ENCODE measurements around the gene PCBP4.

PCBP4 gene

GRCh38 chr3:51984269-51984647 is 17.0 kb upstream of the PCBP4 start:
- no peaks in the 10 kb centered on the region for H3K27me3 ChIP-seq (ENCODE audit: control insufficient read depth in 2 of 2, insufficient read depth in 2 of 2, low read length in 2 of 2)
- no peaks in the 10 kb centered on the region for H3K9me3 ChIP-seq (ENCODE audit: control insufficient read depth in 2 of 2, low read length in 2 of 2)
- peak overlapping the region; percentile 74 to 80 for H3K9ac ChIP-seq (ENCODE audit: low read depth in 1 of 2, low read length in 2 of 2)
- peak overlapping the region; percentile 97 to 100 for H3K27ac ChIP-seq (ENCODE audit: low read depth in 2 of 2, low read length in 2 of 2)
- peak overlapping the region in 1 of 2 donors; percentile 95 for H3K4me3 ChIP-seq (ENCODE audit: low read length in 2 of 2)
- H3K36me3 ChIP-seq (ENCODE audit: control insufficient read depth in 2 of 2, insufficient read depth in 2 of 2, low read length in 2 of 2), result peaks cover 0 to 3% of the 10 kb centered on the region in 2 donors
- H3K4me1 ChIP-seq (ENCODE audit: control insufficient read depth in 2 of 2, insufficient read depth in 2 of 2, low read length in 2 of 2), result peaks cover 44 to 45% of the 10 kb centered on the region in 2 donors

GRCh38 chr3:51983578-51984268 is 16.5 kb upstream of the PCBP4 start:
- Histone ChIP-seq H3K9me3 (ENCODE audit: control insufficient read depth in 2 of 2, low read length in 2 of 2) (no peaks in the 10 kb centered on the region), H3K4me1 (ENCODE audit: control insufficient read depth in 2 of 2, insufficient read depth in 2 of 2, low read length in 2 of 2) (peaks cover 44 to 45% of the 10 kb centered on the region in 2 donors), H3K36me3 (ENCODE audit: control insufficient read depth in 2 of 2, insufficient read depth in 2 of 2, low read length in 2 of 2) (peaks cover 0 to 1% of the 10 kb centered on the region in 2 donors), H3K27ac (ENCODE audit: low read depth in 2 of 2, low read length in 2 of 2) (peak overlapping the region; percentile 97 to 100), H3K9ac (ENCODE audit: low read depth in 1 of 2, low read length in 2 of 2) (peak overlapping the region; percentile 74 to 80), H3K4me3 (ENCODE audit: low read length in 2 of 2) (peak overlapping the region; percentile 64 to 95), H3K27me3 (ENCODE audit: control insufficient read depth in 2 of 2, insufficient read depth in 2 of 2, low read length in 2 of 2) (no peaks in the 10 kb centered on the region)

GRCh38 chr3:51982838-51983577 is 15.8 kb upstream of the PCBP4 start, which contains the start of gene ACY1:
Gene ACY1, plus strand, starts transcription at chr3:51983535. Its CDS starts 530 bp downstream, at chr3:51984065.
- Histone ChIP-seq H3K4me3 (ENCODE audit: low read length in 2 of 2) (peak within 1 kb of the TSS; percentile 64 to 95), H3K9me3 (ENCODE audit: control insufficient read depth in 2 of 2, low read length in 2 of 2) (no peaks in the 10 kb centered on the region), H3K27ac (ENCODE audit: low read depth in 2 of 2, low read length in 2 of 2) (peak within 1 kb of the TSS; percentile 97 to 100), H3K27me3 (ENCODE audit: control insufficient read depth in 2 of 2, insufficient read depth in 2 of 2, low read length in 2 of 2) (no peaks in the 10 kb centered on the region), H3K4me1 (ENCODE audit: control insufficient read depth in 2 of 2, insufficient read depth in 2 of 2, low read length in 2 of 2) (peaks cover 44 to 45% of the 10 kb centered on the region in 2 donors), H3K9ac (ENCODE audit: low read depth in 1 of 2, low read length in 2 of 2) (peak within 1 kb of the TSS; percentile 74 to 80), H3K36me3 (ENCODE audit: control insufficient read depth in 2 of 2, insufficient read depth in 2 of 2, low read length in 2 of 2) (no peaks in the 10 kb centered on the region)

- Histone ChIP-seq H3K27me3 (ENCODE audit: control insufficient read depth in 2 of 2, insufficient read depth in 2 of 2, low read length in 2 of 2) (no peaks in the 10 kb centered on the region), H3K4me1 (ENCODE audit: control insufficient read depth in 2 of 2, insufficient read depth in 2 of 2, low read length in 2 of 2) (peaks cover 44 to 45% of the 10 kb centered on the region in 2 donors), H3K4me3 (ENCODE audit: low read length in 2 of 2) (peak overlapping the region; percentile 64 to 95), H3K36me3 (ENCODE audit: control insufficient read depth in 2 of 2, insufficient read depth in 2 of 2, low read length in 2 of 2) (no peaks in the 10 kb centered on the region), H3K9ac (ENCODE audit: low read depth in 1 of 2, low read length in 2 of 2) (peak overlapping the region; percentile 74 to 80), H3K9me3 (ENCODE audit: control insufficient read depth in 2 of 2, low read length in 2 of 2) (no peaks in the 10 kb centered on the region), H3K27ac (ENCODE audit: low read depth in 2 of 2, low read length in 2 of 2) (peak overlapping the region; percentile 97 to 100)
Observed at GRCh38 chr3:51982352-51982837, 15.1 kb upstream of the PCBP4 start.

GRCh38 chr3:51980253-51980652 is 13.0 kb upstream of the PCBP4 start:
- Histone ChIP-seq H3K9me3 (ENCODE audit: control insufficient read depth in 2 of 2, low read length in 2 of 2) (no peaks in the 10 kb centered on the region), H3K9ac (ENCODE audit: low read depth in 1 of 2, low read length in 2 of 2) (no peak overlapping the region), H3K27ac (ENCODE audit: low read depth in 2 of 2, low read length in 2 of 2) (no peak overlapping the region), H3K4me3 (ENCODE audit: low read length in 2 of 2) (no peak overlapping the region), H3K27me3 (ENCODE audit: control insufficient read depth in 2 of 2, insufficient read depth in 2 of 2, low read length in 2 of 2) (no peaks in the 10 kb centered on the region), H3K36me3 (ENCODE audit: control insufficient read depth in 2 of 2, insufficient read depth in 2 of 2, low read length in 2 of 2) (no peaks in the 10 kb centered on the region), H3K4me1 (ENCODE audit: control insufficient read depth in 2 of 2, insufficient read depth in 2 of 2, low read length in 2 of 2) (peaks cover 34 to 38% of the 10 kb centered on the region in 2 donors)

GRCh38 chr3:51978143-51978502 is 10.9 kb upstream of the PCBP4 start:
- H3K27me3 ChIP-seq (ENCODE audit: control insufficient read depth in 2 of 2, insufficient read depth in 2 of 2, low read length in 2 of 2), result no peaks in the 10 kb centered on the region
- H3K9ac ChIP-seq (ENCODE audit: low read depth in 1 of 2, low read length in 2 of 2), result no peak overlapping the region
- no peak overlapping the region for H3K27ac ChIP-seq (ENCODE audit: low read depth in 2 of 2, low read length in 2 of 2)
- H3K36me3 ChIP-seq (ENCODE audit: control insufficient read depth in 2 of 2, insufficient read depth in 2 of 2, low read length in 2 of 2), result no peaks in the 10 kb centered on the region
- no peaks in the 10 kb centered on the region for H3K9me3 ChIP-seq (ENCODE audit: control insufficient read depth in 2 of 2, low read length in 2 of 2)
- H3K4me3 ChIP-seq (ENCODE audit: low read length in 2 of 2), result no peak overlapping the region
- H3K4me1 ChIP-seq (ENCODE audit: control insufficient read depth in 2 of 2, insufficient read depth in 2 of 2, low read length in 2 of 2), result peaks cover 35 to 36% of the 10 kb centered on the region in 2 donors

GRCh38 chr3:51977446-51978142 is 10.3 kb upstream of the PCBP4 start:
- H3K9ac ChIP-seq (ENCODE audit: low read depth in 1 of 2, low read length in 2 of 2), result no peak overlapping the region
- no peak overlapping the region for H3K4me3 ChIP-seq (ENCODE audit: low read length in 2 of 2)
- no peaks in the 10 kb centered on the region for H3K27me3 ChIP-seq (ENCODE audit: control insufficient read depth in 2 of 2, insufficient read depth in 2 of 2, low read length in 2 of 2)
- H3K4me1 ChIP-seq (ENCODE audit: control insufficient read depth in 2 of 2, insufficient read depth in 2 of 2, low read length in 2 of 2), result peaks cover 31 to 34% of the 10 kb centered on the region in 2 donors
- no peaks in the 10 kb centered on the region for H3K36me3 ChIP-seq (ENCODE audit: control insufficient read depth in 2 of 2, insufficient read depth in 2 of 2, low read length in 2 of 2)
- no peaks in the 10 kb centered on the region for H3K9me3 ChIP-seq (ENCODE audit: control insufficient read depth in 2 of 2, low read length in 2 of 2)
- H3K27ac ChIP-seq (ENCODE audit: low read depth in 2 of 2, low read length in 2 of 2), result no peak overlapping the region

GRCh38 chr3:51975852-51976549 is 8.7 kb upstream of the PCBP4 start:
- Histone ChIP-seq H3K4me1 (ENCODE audit: control insufficient read depth in 2 of 2, insufficient read depth in 2 of 2, low read length in 2 of 2) (peaks cover 22% of the 10 kb centered on the region in 2 donors), H3K9me3 (ENCODE audit: control insufficient read depth in 2 of 2, low read length in 2 of 2) (no peaks in the 10 kb centered on the region), H3K27me3 (ENCODE audit: control insufficient read depth in 2 of 2, insufficient read depth in 2 of 2, low read length in 2 of 2) (no peaks in the 10 kb centered on the region), H3K36me3 (ENCODE audit: control insufficient read depth in 2 of 2, insufficient read depth in 2 of 2, low read length in 2 of 2) (no peaks in the 10 kb centered on the region), H3K27ac (ENCODE audit: low read depth in 2 of 2, low read length in 2 of 2) (no peak overlapping the region), H3K4me3 (ENCODE audit: low read length in 2 of 2) (peak overlapping the region; percentile 90 to 95), H3K9ac (ENCODE audit: low read depth in 1 of 2, low read length in 2 of 2) (peak overlapping the region; percentile 63 to 96)

GRCh38 chr3:51974963-51975851 is 8.0 kb upstream of the PCBP4 start, which contains the start of gene ABHD14A:
Gene ABHD14A, plus strand, starts transcription at chr3:51975064. Its CDS starts 72 bp downstream, at chr3:51975136.
- Histone ChIP-seq H3K27me3 (ENCODE audit: control insufficient read depth in 2 of 2, insufficient read depth in 2 of 2, low read length in 2 of 2) (no peaks in the 10 kb centered on the region), H3K9ac (ENCODE audit: low read depth in 1 of 2, low read length in 2 of 2) (peak within 1 kb of the TSS; percentile 92 to 96), H3K4me3 (ENCODE audit: low read length in 2 of 2) (peak within 1 kb of the TSS; percentile 90 to 95), H3K4me1 (ENCODE audit: control insufficient read depth in 2 of 2, insufficient read depth in 2 of 2, low read length in 2 of 2) (peaks cover 16 to 18% of the 10 kb centered on the region in 2 donors), H3K9me3 (ENCODE audit: control insufficient read depth in 2 of 2, low read length in 2 of 2) (no peaks in the 10 kb centered on the region), H3K36me3 (ENCODE audit: control insufficient read depth in 2 of 2, insufficient read depth in 2 of 2, low read length in 2 of 2) (no peaks in the 10 kb centered on the region), H3K27ac (ENCODE audit: low read depth in 2 of 2, low read length in 2 of 2) (peak within 1 kb of the TSS; percentile 87 to 95)
